ELR (cell line): Measurements from ENCODE around the gene ABTB1.
A peak's percentile ranks its signal among the peaks of the same experiment; 100 is the strongest.
"Not testable (repeated sequence)": the region's sequence is repeated elsewhere in the genome, so short reads cannot be mapped to it uniquely, and the experiment has no call there.

Source experiments
- DNase-seq: peaks from one replicate; pipeline ENCODE4 v3.0.0-alpha.2; 2015; ENCODE audit warnings: low read depth

ABTB1 gene

GRCh38 chr3:127704840-127705239 is 32.1 kb downstream of the ABTB1 start:
- not testable (repeated sequence) for DNase-seq

- no peak for DNase-seq
These were observed 33.6 kb downstream of the ABTB1 start for GRCh38 chr3:127706312-127706711.

GRCh38 chr3:127706785-127707351 is 34.1 kb downstream of the ABTB1 start:
- no peak for DNase-seq

- no peak for DNase-seq
These were observed 35.2 kb downstream of the ABTB1 start for GRCh38 chr3:127707851-127708411.

- DNase-seq, result no peak
These were observed 36.1 kb downstream of the ABTB1 start for GRCh38 chr3:127708837-127709236.

- peak; percentile 23 for DNase-seq
These were observed 36.7 kb downstream of the ABTB1 start for GRCh38 chr3:127709320-127710060.

GRCh38 chr3:127710155-127710941 is 37.6 kb downstream of the ABTB1 start:
- DNase-seq, result no peak

GRCh38 chr3:127711021-127711695 is 38.4 kb downstream of the ABTB1 start:
- DNase-seq, result no peak

- DNase-seq, result no peak
These were observed 39.1 kb downstream of the ABTB1 start for GRCh38 chr3:127711896-127712295.

- no peak for DNase-seq
These were observed 39.7 kb downstream of the ABTB1 start for GRCh38 chr3:127712461-127712860.

GRCh38 chr3:127712881-127713771 is 40.4 kb downstream of the ABTB1 start:
- DNase-seq, result no peak

- DNase-seq, result no peak
These were observed 41.4 kb downstream of the ABTB1 start for GRCh38 chr3:127714125-127714571.

GRCh38 chr3:127714866-127715265 is 42.1 kb downstream of the ABTB1 start:
- no peak for DNase-seq

GRCh38 chr3:127715532-127715931 is 42.8 kb downstream of the ABTB1 start:
- DNase-seq, result no peak

- no peak for DNase-seq
These were observed 43.6 kb downstream of the ABTB1 start for GRCh38 chr3:127716384-127716783.

GRCh38 chr3:127717357-127718244 is 44.8 kb downstream of the ABTB1 start:
- DNase-seq, result no peak

- no peak for DNase-seq
These were observed 45.6 kb downstream of the ABTB1 start for GRCh38 chr3:127718245-127718915.

GRCh38 chr3:127718916-127719290 is 46.2 kb downstream of the ABTB1 start:
- no peak for DNase-seq

- DNase-seq, result no peak
These were observed 46.6 kb downstream of the ABTB1 start for GRCh38 chr3:127719369-127719768.
